Non-pigmented ciliary epithelial cell (primary cell): Measurements from ENCODE around the gene HAS3.
"Not testable (repeated sequence)": the region's sequence is repeated elsewhere in the genome, so short reads cannot be mapped to it uniquely, and the experiment has no call there.

Experiments used
- DNase-seq: peaks from one replicate; pipeline ENCODE4 v3.0.0-alpha.2; 2010; ENCODE audit warnings: low read depth

The HAS3 gene

GRCh38 chr16:69149621-69150020, 44.2 kb downstream of the HAS3 start:
- not testable (repeated sequence) for DNase-seq

GRCh38 chr16:69150146-69150865, 44.9 kb downstream of the HAS3 start:
- DNase-seq: no peak

GRCh38 chr16:69157196-69157595, 51.7 kb downstream of the HAS3 start:
- DNase-seq: no peak

GRCh38 chr16:69160192-69160591, 54.7 kb downstream of the HAS3 start:
- no peak for DNase-seq

GRCh38 chr16:69165584-69165983, 60.1 kb downstream of the HAS3 start:
- no peak for DNase-seq

- DNase-seq: no peak
Measured at GRCh38 chr16:69166221-69166833, 60.9 kb downstream of the HAS3 start.

- no peak for DNase-seq
Measured at GRCh38 chr16:69166946-69167930, 61.8 kb downstream of the HAS3 start.
